HUES6 (cell line): ENCODE results near the gene GTF2I.
"Not testable (repeated sequence)": the region's sequence is repeated elsewhere in the genome, so short reads cannot be mapped to it uniquely, and the experiment has no call there.

Source experiments
- H3K27ac ChIP-seq: 2 replicates; pipeline ENCODE4 v1.7.0; 2013; ENCODE audit warnings: low read depth, mild to moderate bottlenecking, low read length, inconsistent platforms
- H3K27me3 ChIP-seq: 2 replicates; pipeline ENCODE4 v1.6.1; 2013; ENCODE audit warnings: low read length; ENCODE audit not compliant: control insufficient read depth, insufficient read depth
- H3K36me3 ChIP-seq: 2 replicates; pipeline ENCODE4 v1.6.1; 2013; ENCODE audit warnings: low read length; ENCODE audit not compliant: control insufficient read depth, insufficient read depth
- H3K4me1 ChIP-seq: 2 replicates; pipeline ENCODE4 v1.6.1; 2013; ENCODE audit warnings: low read length; ENCODE audit not compliant: control insufficient read depth, insufficient read depth
- H3K4me3 ChIP-seq: 2 replicates; pipeline ENCODE4 v1.5.1; 2013; ENCODE audit warnings: low read depth, low read length
- H3K9ac ChIP-seq: one replicate; pipeline ENCODE4 v1.6.1; 2013; ENCODE audit warnings: mild to moderate bottlenecking, low read length
- H3K9me3 ChIP-seq: 2 replicates; pipeline ENCODE4 v1.6.1; 2013; ENCODE audit warnings: low read depth, low read length; ENCODE audit not compliant: control insufficient read depth, insufficient read depth

Gene GTF2I

DNA sequence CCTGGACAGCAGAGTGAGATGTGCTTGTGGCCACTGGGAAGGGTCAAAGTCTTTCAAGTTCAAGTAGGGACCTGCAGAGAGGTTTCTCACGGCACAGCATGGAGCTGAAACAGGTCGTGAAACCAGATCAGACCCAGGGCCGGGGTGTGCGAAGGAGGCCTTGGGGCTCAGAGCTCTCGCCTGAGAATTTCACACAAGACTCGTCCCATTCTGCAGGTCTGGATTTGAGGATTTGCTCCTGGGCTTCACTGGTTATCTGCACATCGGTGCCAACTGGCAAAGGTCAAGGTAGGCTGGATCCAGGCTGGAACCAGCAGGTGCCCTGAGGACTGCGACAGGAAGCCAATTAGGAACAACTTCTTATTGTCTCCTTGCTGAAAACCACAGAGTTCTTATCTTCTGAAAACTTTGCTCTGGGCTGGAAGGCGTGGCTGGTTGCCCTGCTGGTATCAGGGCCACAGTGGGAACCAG lies 24.0 kb upstream of the GTF2I start:
- no peaks in the 10 kb centered on the region for H3K36me3 ChIP-seq
- 0 out of 2 replicates have a peak, but pooled peaks cover 3% of the 10 kb centered on the region for H3K4me1 ChIP-seq
- H3K27ac ChIP-seq = no peak overlapping the region
- no peaks in the 10 kb centered on the region for H3K9me3 ChIP-seq
- no peak overlapping the region for H3K4me3 ChIP-seq
- H3K27me3 ChIP-seq = no peaks in the 10 kb centered on the region
- H3K9ac ChIP-seq = no peak overlapping the region

GRCh38 chr7:74637745-74638144 lies 19.8 kb upstream of the GTF2I start:
- Histone ChIP-seq H3K9ac (no peak overlapping the region), H3K36me3 (no peaks in the 10 kb centered on the region), H3K4me1 (0 out of 2 replicates have a peak, but pooled peaks cover 3% of the 10 kb centered on the region), H3K9me3 (no peaks in the 10 kb centered on the region), H3K4me3 (no peak overlapping the region), H3K27ac (no peak overlapping the region), H3K27me3 (no peaks in the 10 kb centered on the region)

DNA sequence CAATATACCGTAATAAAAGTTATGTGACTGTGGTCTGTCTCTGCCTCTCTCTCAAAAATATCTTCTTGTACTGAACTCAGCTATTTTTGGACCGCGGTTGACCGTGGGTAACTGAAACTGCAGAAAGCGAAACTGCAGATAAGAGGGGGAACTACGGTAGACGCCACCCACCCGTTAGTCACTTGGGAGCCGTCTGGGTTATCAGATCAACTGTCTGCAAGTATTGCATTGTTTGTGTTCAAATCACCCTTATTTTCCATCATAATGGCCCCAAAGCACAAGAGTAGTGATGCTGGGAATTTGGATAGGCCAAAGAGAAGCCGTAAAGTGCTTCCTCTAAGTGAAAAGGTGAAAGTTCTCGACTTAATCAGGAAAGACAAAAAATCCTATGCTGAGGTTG lies 7.5 kb upstream of the GTF2I start:
- not testable (repeated sequence) for H3K9me3 ChIP-seq, H3K27me3 ChIP-seq, H3K36me3 ChIP-seq, H3K9ac ChIP-seq, H3K27ac ChIP-seq
- Histone ChIP-seq H3K4me3 (peak overlapping the region; percentile 15; the same call in 1 of the 2 replicates), H3K4me1 (peaks cover 23% of the 10 kb centered on the region)

GRCh38 chr7:74650493-74651132 lies 6.9 kb upstream of the GTF2I start:
- peak overlapping the region; percentile 34 for H3K9ac ChIP-seq
- not testable (repeated sequence) for H3K27ac ChIP-seq, H3K27me3 ChIP-seq, H3K9me3 ChIP-seq, H3K36me3 ChIP-seq
- peaks cover 28% of the 10 kb centered on the region for H3K4me1 ChIP-seq
- peak overlapping the region; percentile 45 for H3K4me3 ChIP-seq

- H3K36me3 ChIP-seq, H3K9me3 ChIP-seq, H3K27ac ChIP-seq, H3K27me3 ChIP-seq: not testable (repeated sequence)
- Histone ChIP-seq H3K4me1 (peaks cover 33% of the 10 kb centered on the region), H3K4me3 (peak overlapping the region; percentile 45), H3K9ac (peak overlapping the region; percentile 34)
Measured at GRCh38 chr7:74651133-74651504, 6.4 kb upstream of the GTF2I start.

DNA sequence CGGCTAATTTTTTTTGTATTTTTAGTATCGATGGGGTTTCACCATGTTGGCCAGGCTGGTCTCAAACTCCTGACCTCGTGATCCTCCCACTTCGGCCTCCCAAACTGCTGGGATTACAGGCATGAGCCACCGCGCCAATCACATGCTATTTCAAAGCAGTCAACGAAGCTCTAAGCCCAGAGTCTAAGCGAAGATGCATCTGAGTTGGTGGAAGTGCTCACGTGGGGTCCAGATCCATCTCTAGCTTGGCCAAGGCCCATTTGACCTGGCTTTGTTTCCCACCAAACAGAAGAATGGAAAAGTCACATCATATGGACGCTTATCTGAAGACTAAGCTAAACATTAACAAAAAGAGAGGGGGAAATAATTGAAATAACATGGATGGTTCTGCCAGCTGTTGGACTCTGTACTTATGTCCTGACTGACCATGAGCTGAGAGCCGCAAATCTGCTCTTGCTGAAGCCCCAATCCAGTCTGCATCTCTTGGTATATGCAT lies 3.8 kb upstream of the GTF2I start:
- Histone ChIP-seq H3K9ac (no peak overlapping the region), H3K36me3 (no peaks in the 10 kb centered on the region), H3K4me3 (no peak overlapping the region), H3K27ac (no peak overlapping the region), H3K9me3 (no peaks in the 10 kb centered on the region), H3K27me3 (no peaks in the 10 kb centered on the region), H3K4me1 (peaks cover 33% of the 10 kb centered on the region)

DNA sequence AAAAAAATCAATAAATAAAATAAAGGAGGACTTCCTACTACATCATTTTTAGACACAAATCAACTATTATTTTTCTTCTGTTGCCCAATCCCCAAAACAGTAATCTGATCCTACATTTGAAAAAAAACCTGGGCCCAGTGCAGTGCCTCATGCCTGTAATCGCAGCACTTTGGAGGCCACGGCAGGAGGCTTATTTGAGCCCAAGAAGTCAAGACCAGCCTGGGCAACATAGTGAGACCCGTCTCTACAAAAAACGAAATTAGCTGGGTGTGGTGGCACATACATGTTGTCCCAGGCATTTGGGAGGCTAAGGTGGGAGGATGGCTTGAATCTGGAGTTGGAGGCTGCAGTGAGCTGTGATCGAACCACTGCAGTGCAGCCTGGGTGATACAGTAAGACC lies 2.7 kb upstream of the GTF2I start:
- Histone ChIP-seq H3K27me3 (no peaks in the 10 kb centered on the region), H3K4me1 (peaks cover 31% of the 10 kb centered on the region), H3K27ac (no peak overlapping the region), H3K9ac (no peak overlapping the region), H3K4me3 (no peak overlapping the region), H3K36me3 (no peaks in the 10 kb centered on the region), H3K9me3 (no peaks in the 10 kb centered on the region)

GRCh38 chr7:74655324-74655723 lies 2.2 kb upstream of the GTF2I start:
- Histone ChIP-seq H3K27ac (peak overlapping the region; percentile 90; the same call in 1 of the 2 replicates), H3K27me3 (no peaks in the 10 kb centered on the region), H3K9me3 (no peaks in the 10 kb centered on the region), H3K4me3 (no peak overlapping the region), H3K4me1 (peaks cover 31% of the 10 kb centered on the region), H3K36me3 (no peaks in the 10 kb centered on the region), H3K9ac (peak overlapping the region; percentile 13)

GRCh38 chr7:74655768-74656440 lies 1.6 kb upstream of the GTF2I start:
- H3K9me3 ChIP-seq = no peaks in the 10 kb centered on the region
- peak overlapping the region; percentile 89 for H3K4me3 ChIP-seq
- no peaks in the 10 kb centered on the region for H3K36me3 ChIP-seq
- no peaks in the 10 kb centered on the region for H3K27me3 ChIP-seq
- H3K9ac ChIP-seq = peak overlapping the region; percentile 87
- peak overlapping the region; percentile 90 for H3K27ac ChIP-seq
- H3K4me1 ChIP-seq = peaks cover 28% of the 10 kb centered on the region

GRCh38 chr7:74656441-74656836 lies 1.1 kb upstream of the GTF2I start:
- Histone ChIP-seq H3K36me3 (no peaks in the 10 kb centered on the region), H3K9me3 (no peaks in the 10 kb centered on the region), H3K27ac (peak overlapping the region; percentile 99), H3K9ac (peak overlapping the region; percentile 98), H3K27me3 (no peaks in the 10 kb centered on the region), H3K4me1 (peaks cover 29% of the 10 kb centered on the region), H3K4me3 (peak overlapping the region; percentile 89)
